NB4 (cell line): Measurements from ENCODE around the gene LRP1B.

Experiments
- DNase-seq: peaks from one replicate; pipeline ENCODE4 v3.0.0; 2010; ENCODE audit warnings: low read depth
- H3K4me3 ChIP-seq: one replicate; pipeline ENCODE4 v1.5.1; 2011; ENCODE audit warnings: mild to moderate bottlenecking, low read depth, low read length, moderate library complexity
- MYC ChIP-seq: IDR thresholded peaks from 2 replicates; pipeline ENCODE4 v1.6.1; 2011; ENCODE audit warnings: low read depth, low read length
- POLR2A ChIP-seq: IDR thresholded peaks from 2 replicates; pipeline ENCODE4 v1.6.1; 2011; ENCODE audit warnings: mild to moderate bottlenecking; ENCODE audit not compliant: insufficient read length; ENCODE audit errors: extremely low read depth
- TF ChIP-seq, protein P1 (sequence below): IDR thresholded peaks from one replicate; pipeline ENCODE4 v1.5.1; 2012; ENCODE audit warnings: low read depth, low read length
- TF ChIP-seq, protein P2 (sequence below): IDR thresholded peaks from 2 replicates; pipeline ENCODE4 v1.6.1; 2011; ENCODE audit warnings: low read depth, low read length

Gene LRP1B

DNA sequence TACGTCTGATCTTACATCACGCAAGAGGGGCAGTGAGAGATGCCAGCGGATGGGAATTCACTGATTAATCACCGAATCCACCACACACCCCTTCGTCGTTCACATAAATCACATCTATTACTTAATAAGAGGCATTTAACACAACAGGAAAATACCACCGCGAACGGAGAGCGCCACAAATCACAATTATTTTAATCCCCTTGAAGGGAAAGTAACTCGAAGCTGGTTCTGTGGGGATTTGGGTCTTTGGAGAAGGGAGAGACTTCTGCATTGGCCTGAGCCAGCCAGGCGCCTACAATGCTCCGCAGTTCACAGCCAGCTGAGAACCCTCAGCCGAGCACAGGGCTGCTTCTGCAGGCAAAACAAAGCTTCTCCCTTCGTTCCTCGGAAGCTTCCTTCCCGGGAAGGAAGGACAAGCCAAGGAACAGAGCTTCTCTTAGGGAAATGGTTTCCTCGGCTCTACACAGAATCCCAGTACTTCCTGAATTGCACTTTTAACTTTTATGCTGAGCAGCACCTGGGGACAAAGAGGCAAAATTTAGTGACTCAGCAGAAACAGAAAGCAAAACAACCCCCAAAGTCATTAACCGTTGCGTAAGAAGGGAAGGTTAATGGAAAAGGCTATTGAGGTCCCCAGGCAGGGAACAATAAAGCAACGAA lies at the start of gene LRP1B:
Gene LRP1B, minus strand, starts transcription at position 7 of the 660 bp plus-strand sequence. CDS start 287 bp downstream, outside the sequence.
- DNase-seq: peak; percentile 36
- H3K4me3 ChIP-seq: peak within 1 kb of the TSS; percentile 57

DNA sequence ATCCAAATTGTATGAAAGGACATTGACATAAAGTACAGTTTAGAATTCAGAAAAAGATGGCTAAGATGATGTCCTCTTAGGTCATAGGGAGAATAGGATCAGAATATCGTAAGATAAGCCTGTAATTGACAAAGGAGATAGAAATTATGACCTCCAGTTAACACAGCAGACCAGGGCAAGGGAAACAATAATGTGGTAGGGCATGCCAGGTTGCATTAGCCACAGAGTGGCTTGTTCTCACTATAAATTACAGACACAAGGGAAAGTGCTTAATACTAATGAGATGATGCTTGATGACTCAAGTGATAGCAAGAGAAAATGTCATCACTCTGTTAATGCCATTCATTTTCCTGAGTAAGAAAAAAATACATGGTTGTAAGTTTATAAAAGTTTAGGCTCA lies 48.9 kb upstream of the LRP1B start:
- no peak for DNase-seq
- no peak for TF ChIP-seq POLR2A
- H3K4me3 ChIP-seq: no peak overlapping the region

More for the DNA sequence above, at the start of gene LRP1B:
- TF ChIP-seq MYC (no peak), POLR2A (no peak)
- TF ChIP-seq, protein P1, sequence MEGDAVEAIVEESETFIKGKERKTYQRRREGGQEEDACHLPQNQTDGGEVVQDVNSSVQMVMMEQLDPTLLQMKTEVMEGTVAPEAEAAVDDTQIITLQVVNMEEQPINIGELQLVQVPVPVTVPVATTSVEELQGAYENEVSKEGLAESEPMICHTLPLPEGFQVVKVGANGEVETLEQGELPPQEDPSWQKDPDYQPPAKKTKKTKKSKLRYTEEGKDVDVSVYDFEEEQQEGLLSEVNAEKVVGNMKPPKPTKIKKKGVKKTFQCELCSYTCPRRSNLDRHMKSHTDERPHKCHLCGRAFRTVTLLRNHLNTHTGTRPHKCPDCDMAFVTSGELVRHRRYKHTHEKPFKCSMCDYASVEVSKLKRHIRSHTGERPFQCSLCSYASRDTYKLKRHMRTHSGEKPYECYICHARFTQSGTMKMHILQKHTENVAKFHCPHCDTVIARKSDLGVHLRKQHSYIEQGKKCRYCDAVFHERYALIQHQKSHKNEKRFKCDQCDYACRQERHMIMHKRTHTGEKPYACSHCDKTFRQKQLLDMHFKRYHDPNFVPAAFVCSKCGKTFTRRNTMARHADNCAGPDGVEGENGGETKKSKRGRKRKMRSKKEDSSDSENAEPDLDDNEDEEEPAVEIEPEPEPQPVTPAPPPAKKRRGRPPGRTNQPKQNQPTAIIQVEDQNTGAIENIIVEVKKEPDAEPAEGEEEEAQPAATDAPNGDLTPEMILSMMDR: no peak
- TF ChIP-seq, protein P2, sequence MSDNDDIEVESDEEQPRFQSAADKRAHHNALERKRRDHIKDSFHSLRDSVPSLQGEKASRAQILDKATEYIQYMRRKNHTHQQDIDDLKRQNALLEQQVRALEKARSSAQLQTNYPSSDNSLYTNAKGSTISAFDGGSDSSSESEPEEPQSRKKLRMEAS: no peak

DNA sequence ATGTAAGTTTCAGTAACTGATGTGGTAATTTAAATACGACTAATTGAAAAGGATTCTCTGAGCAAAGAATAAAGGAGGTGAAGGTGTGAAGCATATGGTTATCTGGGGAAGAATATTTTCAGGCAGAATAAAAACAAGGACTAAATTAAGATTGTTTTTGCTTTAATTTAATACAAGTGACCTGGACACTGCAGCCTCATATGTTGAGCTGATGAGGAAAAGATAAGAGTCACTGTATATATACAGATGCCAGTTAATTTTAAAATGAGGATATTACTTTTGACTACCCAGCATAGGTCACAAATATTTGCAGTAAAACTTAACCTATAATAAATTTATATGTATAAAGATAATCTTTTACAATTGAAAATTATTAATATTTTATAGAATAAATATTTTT lies 47.8 kb upstream of the LRP1B start:
- no peak overlapping the region for H3K4me3 ChIP-seq
- TF ChIP-seq POLR2A (no peak), MYC (no peak)
- TF ChIP-seq, protein P2: no peak
- TF ChIP-seq, protein P1: no peak
- no peak for DNase-seq

DNA sequence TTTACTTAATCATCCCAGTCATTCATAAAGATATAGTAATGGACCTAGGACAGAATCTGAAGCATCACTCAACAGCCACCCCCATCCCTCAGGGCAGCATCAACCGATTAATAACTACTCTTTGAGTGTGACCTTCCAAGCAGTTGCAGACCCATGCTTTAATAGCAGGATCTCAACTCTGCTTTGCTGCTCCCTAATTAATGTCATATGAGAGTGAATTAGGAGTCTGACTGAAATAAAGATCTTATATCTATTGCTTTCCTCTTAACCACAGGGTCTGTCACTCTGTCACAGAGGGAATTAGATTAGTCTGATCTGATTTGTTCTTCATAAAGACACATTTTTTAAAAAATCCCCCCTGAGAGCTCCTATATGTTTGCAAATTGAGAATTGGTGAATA lies 46.1 kb upstream of the LRP1B start:
- TF ChIP-seq POLR2A (no peak), MYC (no peak)
- TF ChIP-seq, protein P1: no peak
- TF ChIP-seq, protein P2: no peak

DNA sequence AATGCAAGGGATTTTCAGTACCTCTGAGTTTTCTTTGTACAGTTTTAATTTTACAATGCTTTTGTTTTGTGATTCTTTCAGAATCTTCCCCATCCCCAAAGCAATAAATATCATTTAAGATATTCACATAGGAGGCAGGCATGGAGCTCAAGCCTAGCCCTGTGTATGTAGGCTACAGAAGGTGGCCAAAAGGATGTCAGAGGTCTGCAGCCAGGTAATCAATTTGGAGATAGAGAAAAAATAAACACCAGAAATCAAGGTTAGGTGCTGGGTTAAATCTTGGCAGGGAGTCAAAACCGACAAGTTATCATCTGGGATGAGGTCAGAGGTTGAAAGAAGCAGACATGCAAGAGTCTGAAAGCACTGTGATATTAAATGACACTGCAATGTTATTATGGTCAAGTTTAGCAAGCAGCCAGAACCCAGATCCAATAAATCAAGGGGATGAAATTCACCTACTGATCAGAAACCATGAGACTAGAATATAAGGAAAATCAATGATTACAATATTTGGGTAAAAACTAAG lies 45.1 kb upstream of the LRP1B start:
- DNase-seq: no peak
- H3K4me3 ChIP-seq: no peak overlapping the region
- TF ChIP-seq, protein P1: no peak
- no peak for TF ChIP-seq POLR2A
- TF ChIP-seq MYC: no peak

More for the DNA sequence above, 46.1 kb upstream of the LRP1B start:
- H3K4me3 ChIP-seq: no peak overlapping the region
- DNase-seq: no peak

DNA sequence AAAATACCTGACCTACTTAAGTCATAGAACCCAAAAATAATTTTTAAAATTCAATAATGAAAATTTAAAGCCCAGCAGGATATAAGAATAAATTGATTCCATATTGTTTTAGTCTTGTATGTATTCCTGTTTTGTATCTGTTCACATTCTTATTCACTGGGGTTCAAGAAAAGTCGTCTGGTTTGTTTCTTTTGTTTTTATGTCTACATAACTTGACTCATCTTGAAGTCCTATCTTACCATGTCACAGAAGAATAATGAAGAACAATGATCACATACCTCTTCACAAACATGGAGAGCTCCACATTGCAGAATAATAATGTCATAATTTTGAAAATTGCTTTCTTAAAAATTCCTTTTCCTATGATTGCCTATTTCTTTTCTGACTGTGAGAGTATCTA lies 43.4 kb upstream of the LRP1B start:
- TF ChIP-seq, protein P2: no peak
- TF ChIP-seq POLR2A (no peak), MYC (no peak)
- TF ChIP-seq, protein P1: no peak
- no peak for DNase-seq
- H3K4me3 ChIP-seq: no peak overlapping the region
